Thyroid gland (tissue), 4 donors: ENCODE results near the gene SPTA1. TPM values are rescaled to one million over a fixed set of nuclear protein-coding genes. Genes with fewer than 3 reads are reported as not detected.

Experiments used
- DNase-seq, 2 donors: peaks; one replicate each; pipeline ENCODE4 v3.0.0-alpha.2; 2019
- H3K27ac ChIP-seq, 3 donors: fragments of 200-600 bp; sonication (generic); 1 replicate in 2 of 3; 2 replicates in 1 of 3; pipeline ENCODE4 v1.5.1; 2016 to 2019; ENCODE audit warnings: mild to moderate bottlenecking in 1 of 3, moderate library complexity in 1 of 3
- H3K27me3 ChIP-seq: fragments of 200-600 bp; sonication (generic); one replicate; pipeline ENCODE4 v1.5.1; 2019
- H3K36me3 ChIP-seq, 2 donors: fragments of 200-600 bp; sonication (generic); one replicate each; pipeline ENCODE4 v1.5.1; 2016 to 2019
- H3K4me1 ChIP-seq, 2 donors: fragments of 200-600 bp; sonication (generic); one replicate each; pipeline ENCODE4 v1.5.1; 2017 to 2019
- H3K4me3 ChIP-seq, 3 donors: fragments of 200-600 bp; sonication (generic); replicated peaks in 1 of 3; 1 replicate in 2 of 3; 2 replicates in 1 of 3; pipeline ENCODE4 v1.5.1; 2016; ENCODE audit warnings: mild to moderate bottlenecking in 1 of 3
- H3K9me3 ChIP-seq: fragments of 200-600 bp; sonication (generic); one replicate; pipeline ENCODE4 v1.5.1; 2017
- CTCF ChIP-seq, 6 experiments: fragments of 200-600 bp in 3 of 6; fragments of 450-650 bp in 3 of 6; sonication (generic) in 3 of 6; IDR thresholded peaks; one replicate each; pipeline ENCODE4 v1.5.1; 2016 to 2019; ENCODE audit warnings: antibody characterized with exemption in 6 of 6, mild to moderate bottlenecking in 2 of 6, inconsistent platforms in 1 of 6, moderate library complexity in 1 of 6
- POLR2A ChIP-seq, 2 donors: fragments of 450-650 bp; IDR thresholded peaks; one replicate each; pipeline ENCODE4 v1.6.1; 2017; ENCODE audit warnings: antibody characterized with exemption in 2 of 2, mild to moderate bottlenecking in 2 of 2, moderate library complexity in 1 of 2
- WGBS, 2 donors: methylation state at CpG; one replicate each; pipeline ENCODE4 v1.1.5; 2017; 5-methylcytosine and 5-hydroxymethylcytosine counted together
- intact Hi-C: fragments of 100-400 bp; cut with DNase I; formaldehyde crosslinking; loops from one replicate; pipeline ENCODE4 v1.15.1; 2023
- total RNA-seq, 4 donors: library from RNA; depleted of rRNA; stranded (reverse); fragments of >200 nt; gene quantifications; one replicate each; pipeline ENCODE4 v1.2.3, GENCODE V29; 2016

The SPTA1 gene
- total RNA-seq, 4 donors from 2014 or later = 0.10 to 0.11 TPM; not detected in 2

DNA sequence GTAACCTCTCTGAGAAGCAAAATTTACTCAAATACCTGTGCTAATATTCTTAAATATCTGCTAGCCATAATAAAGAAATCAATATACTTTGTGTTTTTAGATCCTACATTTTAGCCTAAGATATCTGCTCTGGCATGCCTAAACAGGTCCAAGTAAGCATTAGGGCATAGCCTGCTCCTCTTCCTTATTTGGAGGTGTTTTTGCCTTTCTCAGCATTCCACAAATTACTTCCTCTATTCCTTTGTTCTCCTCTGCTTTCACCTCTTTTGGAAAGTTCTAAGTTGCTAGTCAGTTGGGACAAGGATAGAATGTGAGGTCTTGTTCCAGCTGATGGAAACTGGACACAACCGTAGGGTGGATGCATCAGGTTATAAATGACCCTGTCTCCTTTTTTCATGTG is 99.6 kb downstream of the SPTA1 start:
- no peaks in the 10 kb centered on the region for H3K4me1 ChIP-seq
- no peaks in the 10 kb centered on the region for H3K27me3 ChIP-seq
- H3K4me3 ChIP-seq = no peak overlapping the region
- no peak for DNase-seq
- WGBS, 2 donors = 87 to 95% methylated on average over 1 of the region's 1 CpG
- TF ChIP-seq POLR2A (IDR thresholded peaks at IDR 0.05) (no peak), CTCF (IDR thresholded peaks at IDR 0.05) (no peak)
- intact Hi-C loops = no loop called here
- no peaks in the 10 kb centered on the region for H3K9me3 ChIP-seq
- H3K27ac ChIP-seq = no peak overlapping the region
- H3K36me3 ChIP-seq = no peaks in the 10 kb centered on the region

GRCh38 chr1:158583962-158584361 is 102.6 kb downstream of the SPTA1 start:
- intact Hi-C loops = no loop called here
- no peak for DNase-seq
- WGBS, 2 donors = 77 to 78% methylated on average over 4 of the region's 4 CpGs

GRCh38 chr1:158579733-158580132 is 106.8 kb downstream of the SPTA1 start, which contains the start of gene OR10X1:
OR10X1 (minus strand) TSS chr1:158579899; CDS start chr1:158579899, 0 bp downstream.
- WGBS, 2 donors = 78 to 88% methylated on average over 1 of the region's 1 CpG
- no peak within 1 kb of the TSS for H3K4me3 ChIP-seq
- no peaks in the 10 kb centered on the region for H3K9me3 ChIP-seq
- no peaks in the 10 kb centered on the region for H3K36me3 ChIP-seq
- no peaks in the 10 kb centered on the region for H3K27me3 ChIP-seq
- no peak within 1 kb of the TSS for H3K27ac ChIP-seq
- H3K4me1 ChIP-seq = no peaks in the 10 kb centered on the region
- DNase-seq = no peak
- TF ChIP-seq POLR2A (IDR thresholded peaks at IDR 0.05) (no peak), CTCF (IDR thresholded peaks at IDR 0.05) (no peak)
- intact Hi-C loops = no loop called here

More at GRCh38 chr1:158583962-158584361, 102.6 kb downstream of the SPTA1 start:
- Histone ChIP-seq H3K4me1 (no peaks in the 10 kb centered on the region), H3K9me3 (no peaks in the 10 kb centered on the region), H3K36me3 (no peaks in the 10 kb centered on the region), H3K4me3 (no peak overlapping the region), H3K27me3 (no peaks in the 10 kb centered on the region), H3K27ac (no peak overlapping the region)
- no peak for TF ChIP-seq POLR2A (IDR thresholded peaks at IDR 0.05)
- no peak for TF ChIP-seq CTCF (IDR thresholded peaks at IDR 0.05)

DNA sequence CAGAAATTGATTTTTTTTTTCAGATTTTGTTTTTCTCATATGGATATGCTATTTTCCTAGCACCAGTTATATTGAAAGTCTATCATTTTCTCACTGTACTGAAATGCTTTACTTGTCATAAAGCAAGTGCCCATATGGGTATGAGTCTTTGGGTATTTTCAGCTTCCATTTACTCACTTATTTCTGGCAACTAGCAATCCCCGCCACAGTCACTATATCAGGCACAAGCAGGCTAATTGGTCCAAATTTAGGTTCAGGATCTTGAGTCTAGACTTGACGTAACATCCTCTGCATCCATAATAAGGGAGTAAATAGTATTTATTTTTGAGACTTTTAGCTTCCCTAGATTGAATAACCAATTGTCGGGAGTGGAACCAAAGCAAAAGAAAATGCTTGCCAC is 109.0 kb downstream of the SPTA1 start:
- no peak for TF ChIP-seq CTCF (IDR thresholded peaks at IDR 0.05)
- TF ChIP-seq POLR2A (IDR thresholded peaks at IDR 0.05) = no peak
- no peak overlapping the region for H3K4me3 ChIP-seq
- H3K27me3 ChIP-seq = no peaks in the 10 kb centered on the region
- 94 to 96% methylated on average over 3 of the region's 3 CpGs for WGBS, 2 donors
- no peak for DNase-seq
- H3K36me3 ChIP-seq = no peaks in the 10 kb centered on the region
- no peaks in the 10 kb centered on the region for H3K4me1 ChIP-seq
- H3K9me3 ChIP-seq = no peaks in the 10 kb centered on the region
- intact Hi-C loops = no loop called here
- no peak overlapping the region for H3K27ac ChIP-seq

- intact Hi-C loops = no loop called here
- TF ChIP-seq POLR2A (IDR thresholded peaks at IDR 0.05) = no peak
- no peak for TF ChIP-seq CTCF (IDR thresholded peaks at IDR 0.05)
- no peaks in the 10 kb centered on the region for H3K4me1 ChIP-seq
- no peak for DNase-seq
- H3K9me3 ChIP-seq = no peaks in the 10 kb centered on the region
- H3K27me3 ChIP-seq = no peaks in the 10 kb centered on the region
- H3K36me3 ChIP-seq = no peaks in the 10 kb centered on the region
- H3K27ac ChIP-seq = no peak overlapping the region
- WGBS, 2 donors = 82 to 93% methylated on average over 1 of the region's 1 CpG
- no peak overlapping the region for H3K4me3 ChIP-seq
Observed at GRCh38 chr1:158572226-158572625, 114.3 kb downstream of the SPTA1 start.
